Measurements from ENCODE around the gene WWOX. TPM values are rescaled to one million over a fixed set of nuclear protein-coding genes. Genes with fewer than 3 reads are reported as not detected.

The WWOX gene
- total and polyA plus RNA-seq, 2 of the 8 experiments (the other 6 are each of a cell fraction or from before 2014, with no cell fraction given), result 5.4 to 16.7 TPM

- H2AFZ ChIP-seq (ENCODE audit: low read length), result no peak overlapping the region
- ChIA-PET CTCF (ENCODE audit: partially characterized antibody) (interaction anchor here (0.6 kb wide), 1 partner anchor 317 kb away, joined by 5 read pairs; no protein-coding TSS in a partner anchor), POLR2A (ENCODE audit: partially characterized antibody) (no interaction called here)
- no peak overlapping the region for H2BK5ac ChIP-seq (ENCODE audit: low read depth, low read length)
- H2BK120ac ChIP-seq (replicated peaks; ENCODE audit: low read depth, low read length), result no peak overlapping the region
- no peak overlapping the region for H3K18ac ChIP-seq (ENCODE audit: extremely low read depth, low read length)
- no peaks in the 10 kb centered on the region for H3K23me2 ChIP-seq (ENCODE audit: low read depth, low read length)
- no peak overlapping the region for H4K5ac ChIP-seq (ENCODE audit: insufficient read length, low read depth, low read length)
- 95% methylated on average over 13 of the region's 13 CpGs; no CpG with 5 or more reads in 1 of the 2 experiments for WGBS, 2 experiments (ENCODE audit: extremely low coverage in 1 of 2, insufficient coverage in 1 of 2, insufficient read length in 1 of 2, insufficient replicate concordance in 2 of 2, low coverage in 1 of 2, low lambda C conversion rate in 2 of 2, missing lambda C conversion rate in 1 of 2)
- H3K4me3 ChIP-seq (ENCODE audit: extremely low read depth in 1 of 4, insufficient read depth in 2 of 4, low read depth in 3 of 4, low read length in 4 of 4), result no peak overlapping the region
- no peak overlapping the region for H3K4me2 ChIP-seq (ENCODE audit: insufficient read depth in 1 of 2, low read depth in 2 of 2, low read length in 2 of 2)
- no peak overlapping the region for H2BK20ac ChIP-seq (ENCODE audit: low read length)
- H3K14ac ChIP-seq (ENCODE audit: insufficient read length), result no peak overlapping the region
- no peaks in the 10 kb centered on the region for H3K9me3 ChIP-seq (ENCODE audit: insufficient read depth in 2 of 2, low read depth in 1 of 2, low read length in 1 of 2)
- no peak overlapping the region for H3K4ac ChIP-seq (replicated peaks; ENCODE audit: insufficient read length, low read depth, low read length)
- H3K79me2 ChIP-seq (ENCODE audit: control insufficient read depth in 1 of 2, insufficient read depth in 2 of 2, low read length in 2 of 2), result no peaks in the 10 kb centered on the region
- no peak overlapping the region for H3K23ac ChIP-seq (ENCODE audit: insufficient read length)
- H2BK12ac ChIP-seq (ENCODE audit: low read depth, low read length), result no peak overlapping the region
- no peaks in the 10 kb centered on the region for H3K79me1 ChIP-seq (ENCODE audit: low read depth, low read length)
- H3K4me1 ChIP-seq (replicated peaks in 1 of 4; ENCODE audit: control insufficient read depth in 3 of 4, insufficient read depth in 4 of 4, low read length in 3 of 4), result peaks cover 0 to 7% (median 3%) of the 10 kb centered on the region in 4 experiments; a peak in 5 of 7 replicates
- DNase-seq (ENCODE audit: low read depth in 1 of 2, low spot score in 2 of 2), result no peak
- H3K27ac ChIP-seq (ENCODE audit: low read depth, low read length), result no peak overlapping the region
- H3K36me3 ChIP-seq (ENCODE audit: control insufficient read depth in 2 of 4, insufficient read depth in 4 of 4, low read length in 3 of 4), result no peaks in the 10 kb centered on the region
- H2BK15ac ChIP-seq (ENCODE audit: low read length), result no peak overlapping the region
- H4K20me1 ChIP-seq (replicated peaks in 1 of 2; ENCODE audit: control insufficient read depth in 1 of 2, insufficient read depth in 2 of 2, low read length in 2 of 2), result no peaks in the 10 kb centered on the region
- no peak overlapping the region for H2AK5ac ChIP-seq (ENCODE audit: low read depth, low read length)
- no peak for FAIRE-seq
- H4K91ac ChIP-seq (replicated peaks; ENCODE audit: insufficient read length, low read length), result no peak overlapping the region
- no peak overlapping the region for H3K56ac ChIP-seq (replicated peaks; ENCODE audit: insufficient read length, low read depth, low read length)
- no peak overlapping the region for H4K8ac ChIP-seq (ENCODE audit: extremely low read depth, insufficient read depth, low read length)
- H3K27me3 ChIP-seq (replicated peaks in 1 of 4; ENCODE audit: control insufficient read depth in 3 of 4, extremely low read depth in 1 of 4, insufficient read depth in 3 of 4, low read length in 3 of 4), result no peaks in the 10 kb centered on the region
- H3K9ac ChIP-seq (replicated peaks in 1 of 4; ENCODE audit: extremely low read depth in 1 of 4, low read depth in 3 of 4, low read length in 3 of 4), result no peak overlapping the region
- no peak for TF ChIP-seq ATF3 (IDR thresholded peaks at IDR 0.05; ENCODE audit: insufficient read depth, low read depth, low read length)
- TF ChIP-seq MAFK (IDR thresholded peaks at IDR 0.05; ENCODE audit: low read depth, low read length), result no peak
- no peak for TF ChIP-seq GABPA (IDR thresholded peaks at IDR 0.05; ENCODE audit: borderline replicate concordance, insufficient read depth, low read length)
- no peak for TF ChIP-seq RNF2 (IDR thresholded peaks at IDR 0.05; ENCODE audit: borderline replicate concordance, low read depth, low read length, missing control alignments, poor library complexity, severe bottlenecking)
- TF ChIP-seq ATF2 (IDR thresholded peaks at IDR 0.05; ENCODE audit: low read length), result no peak
- TF ChIP-seq KDM5A (IDR thresholded peaks at IDR 0.05; ENCODE audit: low read length), result no peak
- no peak for TF ChIP-seq JUN (IDR thresholded peaks at IDR 0.05; ENCODE audit: low read depth, low read length)
- TF ChIP-seq SAP30 (IDR thresholded peaks at IDR 0.05; ENCODE audit: insufficient read depth, insufficient replicate concordance, low read length), result no peak
- no peak for TF ChIP-seq POU5F1 (IDR thresholded peaks at IDR 0.05; ENCODE audit: low read depth, low read length)
Measured at GRCh38 chr16:78483124-78483992, 383.9 kb downstream of the WWOX start.

Data from H1 (cell line).